Activated T-helper 17 cell treated with anti-CD3 and anti-CD28 coated beads, Interleukin-2, amount 50 U/mL, for 72 hours (primary cell): Measurements from ENCODE around the gene LDLRAP1. TPM values are rescaled to one million over a fixed set of nuclear protein-coding genes. Genes with fewer than 3 reads are reported as not detected.

ENCODE experiments used
- ATAC-seq: fragments of 150-1000 bp; cut with Tn5 transposase; replicated peaks from 2 replicates; pipeline ENCODE4 v1.10.0; 2021; ENCODE audit warnings: mild to moderate bottlenecking, moderate library complexity
- H3K27ac Mint-ChIP-seq: one replicate; pipeline ENCODE4 v1.8.0; 2022; ENCODE audit warnings: mixed read lengths
- H3K27me3 Mint-ChIP-seq: one replicate; pipeline ENCODE4 v1.8.0; 2022; ENCODE audit warnings: mixed read lengths
- H3K36me3 Mint-ChIP-seq: one replicate; pipeline ENCODE4 v1.8.0; 2022; ENCODE audit warnings: low read depth, mild to moderate bottlenecking, mixed read lengths
- H3K4me1 Mint-ChIP-seq: one replicate; pipeline ENCODE4 v1.8.0; 2022; ENCODE audit warnings: mixed read lengths
- H3K4me3 Mint-ChIP-seq: one replicate; pipeline ENCODE4 v1.8.0; 2022; ENCODE audit warnings: mild to moderate bottlenecking, mixed read lengths
- H3K9me3 Mint-ChIP-seq: one replicate; pipeline ENCODE4 v1.8.0; 2022; ENCODE audit warnings: mixed read lengths
- total RNA-seq, 2 donors: library from RNA; stranded (reverse); gene quantifications; one replicate each; pipeline ENCODE4 v1.2.3, GENCODE V29; 2022

Gene LDLRAP1
- total RNA-seq, 2 donors from 2014 or later: 6.7 to 10.3 TPM

DNA sequence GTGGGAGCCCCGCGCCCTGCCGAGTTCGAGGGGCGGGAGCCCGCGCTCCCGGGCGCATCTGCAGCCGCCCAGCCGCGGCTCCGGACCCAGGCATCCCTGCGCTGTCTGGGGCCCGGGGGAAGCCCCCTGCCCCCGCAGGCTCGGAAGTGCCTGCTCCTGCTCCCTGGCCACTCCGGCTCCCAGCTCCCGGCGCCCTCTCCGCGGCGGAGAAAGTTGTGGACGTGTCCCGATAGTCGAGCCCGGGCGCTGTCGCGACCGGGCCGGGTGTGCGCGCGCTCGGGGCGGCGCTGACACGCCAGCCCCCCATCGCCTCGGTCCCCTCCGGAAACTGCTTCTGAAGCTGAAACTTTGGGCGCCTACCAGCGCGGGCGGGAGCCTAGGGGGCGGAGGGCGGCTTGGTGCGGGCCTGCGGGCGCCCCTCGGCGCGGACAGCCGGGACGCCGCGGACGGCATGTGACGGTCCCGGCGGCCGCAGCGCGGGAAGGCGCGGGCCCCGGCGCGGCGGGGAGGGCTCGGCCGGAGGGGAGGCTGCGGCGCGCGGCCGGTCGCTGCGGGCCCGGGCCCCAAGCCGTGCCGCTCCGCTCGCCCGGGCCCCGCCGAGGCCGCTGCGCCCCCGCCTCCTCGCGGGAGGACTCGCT, 73.7 kb downstream of the LDLRAP1 start:
- Mint-ChIP-seq H3K4me1 (peaks cover 33% of the 10 kb centered on the region), H3K9me3 (no peaks in the 10 kb centered on the region), H3K4me3 (peak overlapping the region; percentile 89), H3K27ac (no peak overlapping the region), H3K36me3 (no peaks in the 10 kb centered on the region), H3K27me3 (peaks cover 9% of the 10 kb centered on the region)
- ATAC-seq: no peak

- Mint-ChIP-seq H3K4me1 (peaks cover 41% of the 10 kb centered on the region), H3K36me3 (no peaks in the 10 kb centered on the region), H3K9me3 (no peaks in the 10 kb centered on the region), H3K4me3 (peak overlapping the region; percentile 89), H3K27ac (peak overlapping the region; percentile 69), H3K27me3 (peaks cover 7% of the 10 kb centered on the region)
- no peak for ATAC-seq
Measured at GRCh38 chr1:25617625-25618432, 74.4 kb downstream of the LDLRAP1 start.

GRCh38 chr1:25618433-25618808, 75.0 kb downstream of the LDLRAP1 start:
- no peaks in the 10 kb centered on the region for H3K9me3 Mint-ChIP-seq
- H3K27ac Mint-ChIP-seq: peak overlapping the region; percentile 69
- H3K4me3 Mint-ChIP-seq: peak overlapping the region; percentile 89
- peaks cover 46% of the 10 kb centered on the region for H3K4me1 Mint-ChIP-seq
- no peaks in the 10 kb centered on the region for H3K36me3 Mint-ChIP-seq
- H3K27me3 Mint-ChIP-seq: peaks cover 7% of the 10 kb centered on the region
- ATAC-seq: no peak

Other genes with a start within 250 kb of the LDLRAP1 start
- gene TMEM50A, start 205.3 kb upstream of the LDLRAP1 start, total RNA-seq: 100 to 1,000 TPM in 1 of 2 donors, 10 to 100 TPM in 1; 76.3 to 125 TPM
- 1 to 10 TPM in 1 of 2 donors, not detected in 1; 1.3 TPM for gene RHCE, start 122.8 kb upstream of the LDLRAP1 start, total RNA-seq
- gene MACO1, start 112.7 kb upstream of the LDLRAP1 start, total RNA-seq: 10 to 100 TPM; 12.4 to 18.8 TPM
- gene MAN1C1, start 73.2 kb downstream of the LDLRAP1 start, total RNA-seq: 1 to 10 TPM; 6.2 to 7.7 TPM